ENCODE results near the gene UPP2.

Gene UPP2

GRCh38 chr2:158144914-158145625 lies 43.4 kb downstream of the UPP2 start:
- Histone ChIP-seq H3K9me3 (ENCODE audit: control insufficient read depth, low read length) (no peaks in the 10 kb centered on the region), H3K4me1 (ENCODE audit: control insufficient read depth, insufficient read depth, low read length) (peaks cover 8% of the 10 kb centered on the region), H3K36me3 (ENCODE audit: control insufficient read depth, insufficient read depth, low read length) (no peaks in the 10 kb centered on the region), H3K4me3 (ENCODE audit: low read length) (no peak overlapping the region), H3K9ac (ENCODE audit: low read length) (no peak overlapping the region), H3K27me3 (ENCODE audit: control insufficient read depth, insufficient read depth, low read length) (no peaks in the 10 kb centered on the region)

GRCh38 chr2:158153270-158154015 lies 51.8 kb downstream of the UPP2 start:
- Histone ChIP-seq H3K4me3 (ENCODE audit: low read length) (no peak overlapping the region), H3K36me3 (ENCODE audit: control insufficient read depth, insufficient read depth, low read length) (no peaks in the 10 kb centered on the region), H3K4me1 (ENCODE audit: control insufficient read depth, insufficient read depth, low read length) (no peaks in the 10 kb centered on the region), H3K27me3 (ENCODE audit: control insufficient read depth, insufficient read depth, low read length) (no peaks in the 10 kb centered on the region), H3K9me3 (ENCODE audit: control insufficient read depth, low read length) (no peaks in the 10 kb centered on the region), H3K9ac (ENCODE audit: low read length) (no peak overlapping the region)

DNA sequence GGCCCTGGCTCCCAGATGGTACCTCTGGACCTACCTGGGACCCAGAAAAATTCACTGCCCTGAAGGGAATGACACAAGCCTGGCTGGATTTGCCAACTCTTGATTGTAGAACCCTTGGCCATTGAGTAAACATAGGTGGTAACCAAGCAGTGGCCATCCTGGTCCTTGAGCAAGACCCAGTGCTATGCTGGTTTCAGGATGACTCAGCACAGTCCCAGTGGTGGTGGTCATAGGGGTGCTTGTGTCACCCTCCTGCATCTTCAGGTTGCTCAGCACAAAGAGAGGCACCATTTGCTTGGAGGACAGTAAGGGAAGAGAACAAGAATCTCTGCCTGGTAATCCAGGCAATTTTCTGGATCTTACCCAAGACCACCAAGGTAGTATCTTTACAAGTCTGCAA lies 52.9 kb downstream of the UPP2 start:
- Histone ChIP-seq H3K4me1 (ENCODE audit: control insufficient read depth, insufficient read depth, low read length) (no peaks in the 10 kb centered on the region), H3K36me3 (ENCODE audit: control insufficient read depth, insufficient read depth, low read length) (no peaks in the 10 kb centered on the region), H3K27me3 (ENCODE audit: control insufficient read depth, insufficient read depth, low read length) (no peaks in the 10 kb centered on the region), H3K9ac (ENCODE audit: low read length) (no peak overlapping the region), H3K4me3 (ENCODE audit: low read length) (no peak overlapping the region), H3K9me3 (ENCODE audit: control insufficient read depth, low read length) (no peaks in the 10 kb centered on the region)

GRCh38 chr2:158172719-158173118 lies 71.0 kb downstream of the UPP2 start:
- Histone ChIP-seq H3K27me3 (ENCODE audit: control insufficient read depth, insufficient read depth, low read length) (no peaks in the 10 kb centered on the region), H3K9ac (ENCODE audit: low read length) (no peak overlapping the region), H3K36me3 (ENCODE audit: control insufficient read depth, insufficient read depth, low read length) (no peaks in the 10 kb centered on the region), H3K4me3 (ENCODE audit: low read length) (no peak overlapping the region), H3K4me1 (ENCODE audit: control insufficient read depth, insufficient read depth, low read length) (no peaks in the 10 kb centered on the region), H3K9me3 (ENCODE audit: control insufficient read depth, low read length) (no peaks in the 10 kb centered on the region)

DNA sequence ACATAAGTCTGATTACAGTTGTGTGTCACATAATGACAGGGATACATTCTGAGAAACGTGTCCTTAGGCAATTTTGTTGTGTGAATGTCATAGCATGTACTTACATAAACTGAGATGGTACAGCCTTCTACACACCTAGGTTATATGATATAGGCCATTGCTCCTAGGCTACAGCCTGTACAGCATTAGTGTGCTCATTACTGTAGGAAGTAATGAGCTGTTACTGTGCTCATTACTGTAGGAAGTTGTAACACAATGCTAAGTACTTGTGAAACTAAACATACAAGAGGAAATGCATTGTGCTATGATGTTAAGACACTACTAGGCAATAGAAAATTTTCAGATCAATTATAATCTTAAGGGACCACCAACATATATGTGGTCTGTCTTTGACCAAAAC lies 72.8 kb downstream of the UPP2 start:
- H3K27me3 ChIP-seq (ENCODE audit: control insufficient read depth, insufficient read depth, low read length): no peaks in the 10 kb centered on the region
- H3K4me1 ChIP-seq (ENCODE audit: control insufficient read depth, insufficient read depth, low read length): no peaks in the 10 kb centered on the region
- H3K36me3 ChIP-seq (ENCODE audit: control insufficient read depth, insufficient read depth, low read length): no peaks in the 10 kb centered on the region
- no peaks in the 10 kb centered on the region for H3K9me3 ChIP-seq (ENCODE audit: control insufficient read depth, low read length)
- H3K9ac ChIP-seq (ENCODE audit: low read length): no peak overlapping the region
- no peak overlapping the region for H3K4me3 ChIP-seq (ENCODE audit: low read length)

DNA sequence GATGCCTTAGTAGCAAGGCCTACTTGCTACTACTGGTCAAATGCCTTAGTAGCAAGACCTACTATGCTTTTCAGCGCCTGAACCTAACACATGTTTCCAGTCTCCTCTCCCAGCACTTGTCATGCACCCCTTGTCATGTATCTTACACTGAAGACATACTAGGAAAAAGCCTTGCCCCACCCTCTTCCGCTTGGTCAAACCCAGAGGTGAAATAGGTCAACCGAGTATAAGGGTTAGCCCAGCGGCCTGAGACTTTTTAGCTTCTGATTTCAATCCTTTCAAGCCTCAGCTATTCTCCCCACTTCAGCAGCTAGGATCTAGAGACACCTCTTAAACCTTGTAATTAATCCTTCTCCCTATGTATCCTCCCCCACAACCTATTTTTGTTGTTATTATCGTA lies 73.3 kb downstream of the UPP2 start:
- no peaks in the 10 kb centered on the region for H3K4me1 ChIP-seq (ENCODE audit: control insufficient read depth, insufficient read depth, low read length)
- H3K9me3 ChIP-seq (ENCODE audit: control insufficient read depth, low read length): no peaks in the 10 kb centered on the region
- no peaks in the 10 kb centered on the region for H3K27me3 ChIP-seq (ENCODE audit: control insufficient read depth, insufficient read depth, low read length)
- H3K9ac ChIP-seq (ENCODE audit: low read length): no peak overlapping the region
- no peak overlapping the region for H3K4me3 ChIP-seq (ENCODE audit: low read length)
- no peaks in the 10 kb centered on the region for H3K36me3 ChIP-seq (ENCODE audit: control insufficient read depth, insufficient read depth, low read length)

DNA sequence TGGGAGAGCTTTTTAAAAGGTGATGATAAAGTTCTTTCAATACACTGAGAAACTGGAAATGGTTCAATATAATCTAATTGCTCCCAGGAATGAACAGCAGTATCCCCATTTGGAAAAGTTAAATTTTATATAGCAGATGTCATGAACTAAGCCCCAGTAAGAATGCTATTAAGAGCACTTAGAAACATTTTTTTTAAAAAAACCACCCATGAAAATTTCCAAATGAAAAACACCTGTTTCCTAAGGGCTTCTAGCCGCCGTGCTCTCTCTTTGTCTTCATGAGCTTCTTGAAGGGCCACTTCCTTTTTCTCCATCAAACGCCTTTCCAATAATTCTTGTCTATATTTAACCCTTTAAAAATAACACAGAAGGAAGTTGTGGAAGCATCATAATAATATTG lies 77.0 kb downstream of the UPP2 start:
- Histone ChIP-seq H3K27me3 (ENCODE audit: control insufficient read depth, insufficient read depth, low read length) (no peaks in the 10 kb centered on the region), H3K4me3 (ENCODE audit: low read length) (no peak overlapping the region), H3K36me3 (ENCODE audit: control insufficient read depth, insufficient read depth, low read length) (no peaks in the 10 kb centered on the region), H3K9ac (ENCODE audit: low read length) (no peak overlapping the region), H3K9me3 (ENCODE audit: control insufficient read depth, low read length) (no peaks in the 10 kb centered on the region), H3K4me1 (ENCODE audit: control insufficient read depth, insufficient read depth, low read length) (no peaks in the 10 kb centered on the region)

GRCh38 chr2:158179660-158180059 lies 78.0 kb downstream of the UPP2 start:
- no peaks in the 10 kb centered on the region for H3K36me3 ChIP-seq (ENCODE audit: control insufficient read depth, insufficient read depth, low read length)
- H3K9me3 ChIP-seq (ENCODE audit: control insufficient read depth, low read length): no peaks in the 10 kb centered on the region
- no peaks in the 10 kb centered on the region for H3K27me3 ChIP-seq (ENCODE audit: control insufficient read depth, insufficient read depth, low read length)
- H3K4me1 ChIP-seq (ENCODE audit: control insufficient read depth, insufficient read depth, low read length): no peaks in the 10 kb centered on the region
- H3K9ac ChIP-seq (ENCODE audit: low read length): no peak overlapping the region
- H3K4me3 ChIP-seq (ENCODE audit: low read length): no peak overlapping the region

DNA sequence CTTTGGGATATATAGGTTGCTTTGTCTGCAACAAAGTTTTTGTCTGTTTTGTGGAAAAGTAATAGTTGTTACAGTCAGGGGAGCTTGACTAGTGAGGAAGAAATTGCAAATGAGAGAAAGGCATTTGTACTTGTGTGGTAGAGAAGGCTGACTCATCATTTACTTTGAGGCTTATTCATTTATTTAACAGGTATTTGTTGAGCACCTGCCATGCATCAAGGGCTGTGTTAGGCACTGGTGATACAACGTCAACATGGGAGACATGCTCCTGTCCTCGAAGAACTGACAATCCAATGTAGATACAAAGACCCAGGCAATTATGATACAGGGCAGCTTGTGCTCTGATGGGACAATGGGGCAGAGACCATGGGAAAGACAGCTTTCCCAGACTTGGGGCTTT lies 79.5 kb downstream of the UPP2 start:
- Histone ChIP-seq H3K4me3 (ENCODE audit: low read length) (no peak overlapping the region), H3K9ac (ENCODE audit: low read length) (no peak overlapping the region), H3K9me3 (ENCODE audit: control insufficient read depth, low read length) (no peaks in the 10 kb centered on the region), H3K27me3 (ENCODE audit: control insufficient read depth, insufficient read depth, low read length) (no peaks in the 10 kb centered on the region), H3K36me3 (ENCODE audit: control insufficient read depth, insufficient read depth, low read length) (no peaks in the 10 kb centered on the region), H3K4me1 (ENCODE audit: control insufficient read depth, insufficient read depth, low read length) (no peaks in the 10 kb centered on the region)

DNA sequence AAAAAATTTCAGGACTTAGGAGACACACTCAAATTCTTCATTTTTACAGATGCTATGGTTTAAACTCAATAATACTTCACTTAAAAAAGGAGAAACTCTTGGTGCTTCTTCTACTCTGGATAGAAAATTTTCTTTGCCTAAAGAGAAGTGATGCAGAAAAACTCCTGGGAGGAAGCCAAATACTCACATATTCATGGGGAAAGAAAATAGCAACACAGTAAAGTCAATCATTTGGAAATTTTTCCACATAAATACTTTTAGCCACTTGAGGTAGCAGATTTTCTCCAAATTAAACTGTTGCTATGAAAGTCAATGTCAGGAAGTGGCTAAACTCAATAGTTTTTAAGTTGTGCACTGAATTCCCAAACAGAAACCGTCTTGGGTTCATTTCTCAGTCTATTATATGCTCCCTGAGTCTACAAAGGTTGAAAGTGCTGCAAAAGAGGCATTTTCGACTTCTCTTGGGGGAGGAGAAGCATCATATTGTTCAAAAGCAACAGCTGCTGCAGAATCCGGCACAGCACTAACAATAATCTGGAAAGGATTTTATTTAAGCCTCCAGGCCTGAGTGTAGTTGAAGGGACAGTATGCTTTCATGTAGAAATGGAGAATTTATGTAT lies 81.1 kb downstream of the UPP2 start:
- Histone ChIP-seq H3K36me3 (ENCODE audit: control insufficient read depth, insufficient read depth, low read length) (no peaks in the 10 kb centered on the region), H3K27me3 (ENCODE audit: control insufficient read depth, insufficient read depth, low read length) (no peaks in the 10 kb centered on the region), H3K4me3 (ENCODE audit: low read length) (no peak overlapping the region), H3K9ac (ENCODE audit: low read length) (no peak overlapping the region), H3K9me3 (ENCODE audit: control insufficient read depth, low read length) (no peaks in the 10 kb centered on the region), H3K4me1 (ENCODE audit: control insufficient read depth, insufficient read depth, low read length) (no peaks in the 10 kb centered on the region)

- no peaks in the 10 kb centered on the region for H3K9me3 ChIP-seq (ENCODE audit: control insufficient read depth, low read length)
- no peaks in the 10 kb centered on the region for H3K27me3 ChIP-seq (ENCODE audit: control insufficient read depth, insufficient read depth, low read length)
- H3K9ac ChIP-seq (ENCODE audit: low read length): no peak overlapping the region
- no peaks in the 10 kb centered on the region for H3K36me3 ChIP-seq (ENCODE audit: control insufficient read depth, insufficient read depth, low read length)
- H3K4me1 ChIP-seq (ENCODE audit: control insufficient read depth, insufficient read depth, low read length): peaks cover under 1% of the 10 kb centered on the region
- H3K4me3 ChIP-seq (ENCODE audit: low read length): no peak overlapping the region
Observed at GRCh38 chr2:158184001-158184400, 82.3 kb downstream of the UPP2 start.

DNA sequence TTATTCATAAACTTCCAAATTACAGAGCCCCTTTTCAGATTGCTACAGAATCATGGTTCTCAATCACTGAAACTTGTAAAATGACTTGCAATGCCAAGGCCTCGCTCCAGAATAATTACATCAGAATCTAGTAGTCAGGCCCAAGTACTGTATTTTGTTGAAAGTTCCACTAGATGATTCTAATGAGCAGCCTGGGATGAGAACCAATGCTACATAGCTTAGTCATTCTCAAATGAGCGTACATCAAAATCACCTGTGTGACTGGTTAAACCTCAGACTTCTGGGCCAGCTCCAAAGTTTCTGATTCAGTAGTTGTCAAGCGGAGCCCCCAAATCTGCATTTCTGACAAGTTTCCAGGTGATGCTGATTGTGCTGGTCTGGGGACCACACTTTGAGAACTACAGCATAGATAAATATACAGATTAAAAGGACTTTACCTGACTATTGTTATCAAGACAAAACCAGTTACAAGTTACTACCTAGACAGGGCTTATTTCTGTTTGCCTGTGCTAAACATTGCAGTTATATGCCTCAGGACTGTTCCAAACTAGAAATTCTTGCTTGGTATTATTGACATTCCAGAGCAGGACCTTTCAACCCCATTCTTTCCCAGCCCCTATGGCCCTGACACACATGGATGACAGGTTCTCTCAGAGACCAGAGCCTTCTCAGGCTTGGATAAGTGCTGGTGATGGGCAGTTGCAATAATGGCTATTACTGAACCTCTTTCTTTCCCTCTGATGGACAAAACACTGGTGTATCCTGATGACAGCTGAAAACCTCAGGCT lies 83.1 kb downstream of the UPP2 start:
- H3K36me3 ChIP-seq (ENCODE audit: control insufficient read depth, insufficient read depth, low read length): no peaks in the 10 kb centered on the region
- no peaks in the 10 kb centered on the region for H3K27me3 ChIP-seq (ENCODE audit: control insufficient read depth, insufficient read depth, low read length)
- H3K4me3 ChIP-seq (ENCODE audit: low read length): no peak overlapping the region
- H3K9me3 ChIP-seq (ENCODE audit: control insufficient read depth, low read length): no peaks in the 10 kb centered on the region
- H3K4me1 ChIP-seq (ENCODE audit: control insufficient read depth, insufficient read depth, low read length): peaks cover 7% of the 10 kb centered on the region
- no peak overlapping the region for H3K9ac ChIP-seq (ENCODE audit: low read length)
